ENCODE data around the gene RPS6KA5. TPM values are rescaled to one million over a fixed set of nuclear protein-coding genes. Genes with fewer than 3 reads are reported as not detected.

Gene RPS6KA5
- total RNA-seq, 1 donor from 2014 or later: 1.8 TPM

DNA sequence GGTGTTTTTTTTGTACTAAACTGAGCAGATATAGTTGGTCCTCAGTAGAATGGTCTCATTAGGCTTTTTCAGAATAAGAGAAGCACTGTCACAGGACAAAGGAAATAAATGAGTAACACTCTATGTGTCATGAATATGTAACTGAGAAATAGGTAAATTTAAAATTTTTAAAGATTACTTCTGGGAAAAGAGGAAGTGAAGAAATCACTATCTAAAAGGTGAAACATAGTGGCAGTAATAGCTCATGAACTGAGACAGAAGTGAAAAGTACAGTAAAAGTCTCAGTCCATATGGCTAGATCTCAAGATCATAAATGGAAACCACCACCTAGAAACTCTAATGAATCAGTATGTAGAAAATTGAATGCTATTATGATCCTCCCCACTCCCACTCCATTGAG, 154.9 kb downstream of the RPS6KA5 start:
- TF ChIP-seq, protein P1, sequence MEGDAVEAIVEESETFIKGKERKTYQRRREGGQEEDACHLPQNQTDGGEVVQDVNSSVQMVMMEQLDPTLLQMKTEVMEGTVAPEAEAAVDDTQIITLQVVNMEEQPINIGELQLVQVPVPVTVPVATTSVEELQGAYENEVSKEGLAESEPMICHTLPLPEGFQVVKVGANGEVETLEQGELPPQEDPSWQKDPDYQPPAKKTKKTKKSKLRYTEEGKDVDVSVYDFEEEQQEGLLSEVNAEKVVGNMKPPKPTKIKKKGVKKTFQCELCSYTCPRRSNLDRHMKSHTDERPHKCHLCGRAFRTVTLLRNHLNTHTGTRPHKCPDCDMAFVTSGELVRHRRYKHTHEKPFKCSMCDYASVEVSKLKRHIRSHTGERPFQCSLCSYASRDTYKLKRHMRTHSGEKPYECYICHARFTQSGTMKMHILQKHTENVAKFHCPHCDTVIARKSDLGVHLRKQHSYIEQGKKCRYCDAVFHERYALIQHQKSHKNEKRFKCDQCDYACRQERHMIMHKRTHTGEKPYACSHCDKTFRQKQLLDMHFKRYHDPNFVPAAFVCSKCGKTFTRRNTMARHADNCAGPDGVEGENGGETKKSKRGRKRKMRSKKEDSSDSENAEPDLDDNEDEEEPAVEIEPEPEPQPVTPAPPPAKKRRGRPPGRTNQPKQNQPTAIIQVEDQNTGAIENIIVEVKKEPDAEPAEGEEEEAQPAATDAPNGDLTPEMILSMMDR (IDR thresholded peaks at IDR 0.05; ENCODE audit: insufficient read depth, low read length, severe bottlenecking): no peak
- FAIRE-seq: no peak

DNA sequence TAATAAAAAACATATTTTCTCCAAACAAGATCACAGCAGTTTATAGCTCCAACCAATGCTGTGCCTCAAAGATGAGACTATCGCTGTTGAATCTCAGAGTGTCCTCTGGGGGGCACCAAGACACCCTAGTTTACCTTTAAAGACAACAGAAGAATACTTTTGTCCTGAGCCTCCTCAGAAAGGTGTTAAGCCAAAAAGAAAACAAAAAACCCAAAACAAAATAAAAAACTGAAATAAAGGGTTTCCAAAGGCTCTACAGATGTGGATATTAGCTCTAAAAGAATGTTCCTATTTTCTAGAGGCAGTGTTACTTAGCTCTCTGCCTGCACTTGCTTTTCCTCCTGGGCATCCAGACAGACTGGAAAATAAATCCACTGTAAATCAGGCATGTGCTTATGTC, 157.3 kb downstream of the RPS6KA5 start:
- no peak for FAIRE-seq
- TF ChIP-seq, protein P1 (IDR thresholded peaks at IDR 0.05; ENCODE audit: insufficient read depth, low read length, severe bottlenecking): peak; percentile 61
- Histone ChIP-seq H3K4me3 (ENCODE audit: low read depth, low read length) (no peak overlapping the region), H3K27me3 (ENCODE audit: control insufficient read depth, insufficient read depth, low read length) (no peaks in the 10 kb centered on the region), H3K36me3 (ENCODE audit: control insufficient read depth, insufficient read depth, low read length) (no peaks in the 10 kb centered on the region)
- DNase-seq (ENCODE audit: low read depth): peak; percentile 52

More for the DNA sequence above, 154.9 kb downstream of the RPS6KA5 start:
- DNase-seq (ENCODE audit: low read depth): peak; percentile 38
- Histone ChIP-seq H3K27me3 (ENCODE audit: control insufficient read depth, insufficient read depth, low read length) (no peaks in the 10 kb centered on the region), H3K36me3 (ENCODE audit: control insufficient read depth, insufficient read depth, low read length) (no peaks in the 10 kb centered on the region), H3K4me3 (ENCODE audit: low read depth, low read length) (no peak overlapping the region)

GRCh38 chr14:90900476-90901083, 159.9 kb downstream of the RPS6KA5 start:
- DNase-seq (ENCODE audit: low read depth) (peak; percentile 15), FAIRE-seq (no peak)
- Histone ChIP-seq H3K4me3 (ENCODE audit: low read depth, low read length) (no peak overlapping the region), H3K36me3 (ENCODE audit: control insufficient read depth, insufficient read depth, low read length) (no peaks in the 10 kb centered on the region), H3K27me3 (ENCODE audit: control insufficient read depth, insufficient read depth, low read length) (no peaks in the 10 kb centered on the region)
- TF ChIP-seq, protein P1 (IDR thresholded peaks at IDR 0.05; ENCODE audit: insufficient read depth, low read length, severe bottlenecking): no peak

GRCh38 chr14:90897022-90897421, 163.4 kb downstream of the RPS6KA5 start:
- DNase-seq (ENCODE audit: low read depth) (no peak), FAIRE-seq (no peak)
- TF ChIP-seq, protein P1 (IDR thresholded peaks at IDR 0.05; ENCODE audit: insufficient read depth, low read length, severe bottlenecking): no peak
- H3K36me3 ChIP-seq (ENCODE audit: control insufficient read depth, insufficient read depth, low read length): peaks cover 1% of the 10 kb centered on the region
- no peak overlapping the region for H3K4me3 ChIP-seq (ENCODE audit: low read depth, low read length)
- no peaks in the 10 kb centered on the region for H3K27me3 ChIP-seq (ENCODE audit: control insufficient read depth, insufficient read depth, low read length)

DNA sequence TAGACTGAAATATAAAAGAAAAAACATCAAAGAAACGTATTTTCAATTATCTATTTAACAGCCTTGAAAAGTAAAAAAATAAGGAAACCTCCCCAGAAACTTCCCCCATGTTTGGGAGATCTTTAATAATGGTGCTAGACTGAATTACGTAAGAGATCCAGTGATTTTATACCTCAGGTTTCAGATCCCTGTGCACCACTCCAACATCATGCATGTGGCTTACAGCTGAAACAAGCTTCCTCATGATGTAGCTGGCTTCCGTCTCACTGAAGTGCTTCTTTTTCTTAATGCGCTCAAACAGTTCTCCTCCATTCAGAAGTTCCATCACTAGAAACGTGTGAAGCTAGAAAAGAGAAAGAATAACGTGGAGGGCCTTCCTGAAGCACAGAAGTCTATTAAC, 166.2 kb downstream of the RPS6KA5 start:
- FAIRE-seq (no peak), DNase-seq (ENCODE audit: low read depth) (no peak)
- TF ChIP-seq, protein P1 (IDR thresholded peaks at IDR 0.05; ENCODE audit: insufficient read depth, low read length, severe bottlenecking): no peak
- H3K36me3 ChIP-seq (ENCODE audit: control insufficient read depth, insufficient read depth, low read length): peaks cover 1% of the 10 kb centered on the region
- no peak overlapping the region for H3K4me3 ChIP-seq (ENCODE audit: low read depth, low read length)
- H3K27me3 ChIP-seq (ENCODE audit: control insufficient read depth, insufficient read depth, low read length): no peaks in the 10 kb centered on the region

- Histone ChIP-seq H3K4me3 (ENCODE audit: low read depth, low read length) (no peak overlapping the region), H3K36me3 (ENCODE audit: control insufficient read depth, insufficient read depth, low read length) (peaks cover 1% of the 10 kb centered on the region), H3K27me3 (ENCODE audit: control insufficient read depth, insufficient read depth, low read length) (no peaks in the 10 kb centered on the region)
- FAIRE-seq (no peak), DNase-seq (ENCODE audit: low read depth) (no peak)
- TF ChIP-seq, protein P1 (IDR thresholded peaks at IDR 0.05; ENCODE audit: insufficient read depth, low read length, severe bottlenecking): no peak
Measured at GRCh38 chr14:90893510-90893909, 166.9 kb downstream of the RPS6KA5 start.

Data from bronchial epithelial cell (primary cell).